ENCODE data around the gene SHANK2.

The SHANK2 gene

GRCh38 chr11:71269603-71270511 is 17.5 kb upstream of the SHANK2 start:
- no peak for DNase-seq (ENCODE audit: low read depth)

GRCh38 chr11:71268706-71269321 is 16.4 kb upstream of the SHANK2 start:
- no peak for DNase-seq (ENCODE audit: low read depth)

- no peak for DNase-seq (ENCODE audit: low read depth)
Measured at GRCh38 chr11:71267807-71268421, 15.5 kb upstream of the SHANK2 start.

- DNase-seq (ENCODE audit: low read depth), result no peak
Measured at GRCh38 chr11:71266114-71266833, 13.9 kb upstream of the SHANK2 start.

- no peak for DNase-seq (ENCODE audit: low read depth)
Measured at GRCh38 chr11:71265559-71266092, 13.2 kb upstream of the SHANK2 start.

- no peak for DNase-seq (ENCODE audit: low read depth)
Measured at GRCh38 chr11:71263386-71263785, 11.0 kb upstream of the SHANK2 start.

- no peak for DNase-seq (ENCODE audit: low read depth)
Measured at GRCh38 chr11:71255800-71256479, 3.6 kb upstream of the SHANK2 start.

GRCh38 chr11:71255323-71255722 is 2.9 kb upstream of the SHANK2 start:
- no peak for DNase-seq (ENCODE audit: low read depth)

GRCh38 chr11:71253794-71254193 is 1.4 kb upstream of the SHANK2 start:
- DNase-seq (ENCODE audit: low read depth), result no peak

GRCh38 chr11:71252770-71253730 is 673 bp upstream of the SHANK2 start:
- DNase-seq (ENCODE audit: low read depth), result no peak

- no peak for DNase-seq (ENCODE audit: low read depth)
Measured at GRCh38 chr11:71251761-71252268, 562 bp downstream of the SHANK2 start.

- no peak for DNase-seq (ENCODE audit: low read depth)
Measured at GRCh38 chr11:71251151-71251721, 1.1 kb downstream of the SHANK2 start.

- DNase-seq (ENCODE audit: low read depth), result no peak
Measured at GRCh38 chr11:71250523-71251150, 1.7 kb downstream of the SHANK2 start.

GRCh38 chr11:71249301-71249700 is 3.1 kb downstream of the SHANK2 start:
- no peak for DNase-seq (ENCODE audit: low read depth)

GRCh38 chr11:71248656-71249055 is 3.7 kb downstream of the SHANK2 start:
- no peak for DNase-seq (ENCODE audit: low read depth)

- no peak for DNase-seq (ENCODE audit: low read depth)
Measured at GRCh38 chr11:71248251-71248570, 4.2 kb downstream of the SHANK2 start.

- no peak for DNase-seq (ENCODE audit: low read depth)
Measured at GRCh38 chr11:71247551-71248250, 4.7 kb downstream of the SHANK2 start.

- no peak for DNase-seq (ENCODE audit: low read depth)
Measured at GRCh38 chr11:71246559-71246958, 5.8 kb downstream of the SHANK2 start.
